HepG2 (cell line): ENCODE results near the gene STRIP1. TPM values are rescaled to one million over a fixed set of nuclear protein-coding genes. Genes with fewer than 3 reads are reported as not detected.

Experiments used
- CREB3 ChIP-seq: sonication (generic); formaldehyde crosslinking; IDR thresholded peaks from 2 replicates; pipeline ENCODE4 v1.5.0; 2020; ENCODE audit warnings: missing genetic modification reagents
- DR1 ChIP-seq: sonication (generic); formaldehyde crosslinking; IDR thresholded peaks from 2 replicates; pipeline ENCODE4 v1.8.0; 2021; ENCODE audit warnings: mild to moderate bottlenecking, missing genetic modification reagents, inconsistent platforms
- ELK4 ChIP-seq: sonication (generic); formaldehyde crosslinking; IDR thresholded peaks from 2 replicates; pipeline ENCODE4 v1.9.0; 2021; ENCODE audit warnings: missing genetic modification reagents, borderline replicate concordance
- FOXK2 ChIP-seq: fragments of 450-650 bp; IDR thresholded peaks from 2 replicates; pipeline ENCODE4 v1.6.1; 2016
- MYNN ChIP-seq: sonication (generic); formaldehyde crosslinking; IDR thresholded peaks from 2 replicates; pipeline ENCODE4 v1.4.0; 2020; ENCODE audit warnings: mild to moderate bottlenecking, low read depth, missing genetic modification reagents
- NCOA2 ChIP-seq: sonication (generic); formaldehyde crosslinking; IDR thresholded peaks from 2 replicates; pipeline ENCODE4 v1.8.0; 2022; ENCODE audit warnings: inconsistent platforms
- PRPF4 ChIP-seq: fragments of 200-400 bp; formaldehyde crosslinking; IDR thresholded peaks from 2 replicates; pipeline ENCODE4 v1.6.1; 2016; ENCODE audit warnings: low read length, low read depth; ENCODE audit not compliant: poor library complexity, severe bottlenecking
- RXRB ChIP-seq: IDR thresholded peaks from 2 replicates; pipeline ENCODE4 v1.6.1; 2016; ENCODE audit warnings: borderline replicate concordance, missing genetic modification reagents, missing compliant biosample characterization
- SKIL ChIP-seq: sonication (generic); formaldehyde crosslinking; IDR thresholded peaks from 2 replicates; pipeline ENCODE4 v1.8.0; 2022; ENCODE audit warnings: missing genetic modification reagents, mild to moderate bottlenecking, moderate library complexity, borderline replicate concordance
- SOX13 ChIP-seq, 3 experiments: fragments of 450-650 bp in 1 of 3; sonication (generic) in 1 of 3; formaldehyde crosslinking in 1 of 3; IDR thresholded peaks in 2 of 3; conservative IDR thresholded peaks in 1 of 3; 2 replicates each; pipeline versions ENCODE4 v1.5.0 to v1.6.1; 2016 to 2020; ENCODE audit warnings: antibody characterized with exemption in 1 of 3, mild to moderate bottlenecking in 1 of 3, missing compliant biosample characterization in 1 of 3, missing genetic modification reagents in 1 of 3, moderate library complexity in 1 of 3
- TEF ChIP-seq: sonication (generic); formaldehyde crosslinking; IDR thresholded peaks from 2 replicates; pipeline ENCODE4 v1.5.0; 2020; ENCODE audit warnings: missing genetic modification reagents
- TERF1 ChIP-seq: sonication (generic); formaldehyde crosslinking; IDR thresholded peaks from 2 replicates; pipeline ENCODE4 v1.8.0; 2022; ENCODE audit warnings: mild to moderate bottlenecking, missing genetic modification reagents, moderate library complexity
- TGIF2 ChIP-seq: IDR thresholded peaks from 2 replicates; pipeline ENCODE4 v1.6.1; 2016; ENCODE audit warnings: control low read depth, missing compliant biosample characterization
- TP53 ChIP-seq: sonication (generic); formaldehyde crosslinking; conservative IDR thresholded peaks from 2 replicates; pipeline ENCODE4 v1.4.0; 2020; ENCODE audit warnings: missing genetic modification reagents
- ZBTB8A ChIP-seq: sonication (generic); formaldehyde crosslinking; IDR thresholded peaks from 2 replicates; pipeline ENCODE4 v1.4.0; 2020; ENCODE audit warnings: mild to moderate bottlenecking, low read depth, missing genetic modification reagents, borderline replicate concordance
- ZC3H4 ChIP-seq: sonication (generic); formaldehyde crosslinking; IDR thresholded peaks from 2 replicates; pipeline ENCODE4 v1.4.0; 2020; ENCODE audit warnings: missing genetic modification reagents, borderline replicate concordance
- ZIK1 ChIP-seq: sonication (generic); formaldehyde crosslinking; IDR thresholded peaks from 2 replicates; pipeline ENCODE4 v1.5.0; 2020; ENCODE audit warnings: mild to moderate bottlenecking, low read depth, missing genetic modification reagents, borderline replicate concordance
- ZNF121 ChIP-seq: sonication (generic); formaldehyde crosslinking; IDR thresholded peaks from 2 replicates; pipeline ENCODE4 v1.5.0; 2020; ENCODE audit warnings: mild to moderate bottlenecking, missing genetic modification reagents
- ZNF30 ChIP-seq: sonication (generic); formaldehyde crosslinking; IDR thresholded peaks from 2 replicates; pipeline ENCODE4 v1.5.0; 2020; ENCODE audit warnings: mild to moderate bottlenecking, missing genetic modification reagents
- ZNF331 ChIP-seq: sonication (generic); formaldehyde crosslinking; IDR thresholded peaks from 2 replicates; pipeline ENCODE4 v1.4.0; 2020; ENCODE audit warnings: missing genetic modification reagents
- ZNF557 ChIP-seq: sonication (generic); formaldehyde crosslinking; IDR thresholded peaks from 2 replicates; pipeline ENCODE4 v1.4.0; 2020; ENCODE audit warnings: missing genetic modification reagents
- ZNF670 ChIP-seq: sonication (generic); formaldehyde crosslinking; IDR thresholded peaks from 2 replicates; pipeline ENCODE4 v1.8.0; 2022; ENCODE audit warnings: mild to moderate bottlenecking, missing genetic modification reagents, borderline replicate concordance
- ZNF777 ChIP-seq: sonication (generic); formaldehyde crosslinking; IDR thresholded peaks from 2 replicates; pipeline ENCODE4 v1.4.0; 2020; ENCODE audit warnings: missing genetic modification reagents
- polyA plus RNA-seq, 8 experiments: library from polyadenylated mRNA; depleted of rRNA in 3 of 8; stranded (reverse) in 7 of 8; unstranded in 1 of 8; fragments of >200 nt; fragmentation: Illumina TruSeq in 4 of 8; extraction: Trizol in 4 of 8; gene quantifications; 2 replicates each; pipeline versions ENCODE4 v1.2.1 to v1.2.3, GENCODE V29; 2011 to 2016; ENCODE audit warnings: low read depth in 4 of 8, missing spikeins in 1 of 8, mixed read lengths in 1 of 8; ENCODE audit not compliant: insufficient read depth in 1 of 8
- total RNA-seq, 5 experiments: library from RNA; depleted of rRNA; stranded (reverse); fragments of >200 nt; fragmentation: Illumina TruSeq; extraction: Trizol; gene quantifications; 2 replicates each; pipeline ENCODE4 v1.2.3, GENCODE V29; 2016; ENCODE audit warnings: low read depth in 1 of 5

Gene STRIP1
- total and polyA plus RNA-seq, 2 of the 13 experiments (the other 11 are each of a cell fraction or from before 2014, with no cell fraction given) = 20.9 to 27.9 TPM

GRCh38 chr1:110003747-110004428 lies 30.5 kb upstream of the STRIP1 start (continued):
- TF ChIP-seq ZNF331 (CRISPR knock-in tag) (no peak), ZBTB8A (CRISPR knock-in tag) (no peak), MYNN (CRISPR knock-in tag) (no peak), ZNF777 (CRISPR knock-in tag) (no peak), PRPF4 (no peak), TP53 (CRISPR knock-in tag) (no peak), TEF (CRISPR knock-in tag) (no peak), ZC3H4 (CRISPR knock-in tag) (no peak), NCOA2 (CRISPR knock-in tag) (no peak), FOXK2 (no peak), TERF1 (CRISPR knock-in tag) (no peak), SKIL (no peak), ZNF557 (CRISPR knock-in tag) (no peak), ZNF121 (CRISPR knock-in tag) (no peak), SOX13 (IDR thresholded peaks at IDR 0.05) (no peak), SOX13 (CRISPR knock-in tag; conservative IDR thresholded peaks at IDR 0.05 in 1 of 2, IDR thresholded peaks at IDR 0.05 in 1 of 2) (no peak; a peak in 1 of 4 replicates), CREB3 (CRISPR knock-in tag) (no peak), TGIF2 (CRISPR knock-in tag) (peak; percentile 66; the same call in 1 of the 2 replicates), ELK4 (CRISPR knock-in tag) (no peak), ZIK1 (CRISPR knock-in tag) (no peak), ZNF30 (CRISPR knock-in tag) (no peak), ZNF670 (CRISPR knock-in tag) (no peak), DR1 (CRISPR knock-in tag) (no peak), RXRB (CRISPR knock-in tag) (no peak)
